Cardiac septum (tissue), 1 donor: ENCODE measurements around the gene AMOTL2. TPM values are rescaled to one million over a fixed set of nuclear protein-coding genes. Genes with fewer than 3 reads are reported as not detected.

ENCODE experiments used
- DNase-seq: peaks from one replicate; pipeline ENCODE4 v3.0.0-alpha.2; 2020; ENCODE audit warnings: low spot score
- intact Hi-C: fragments of 100-400 bp; cut with DNase I; formaldehyde crosslinking; loops from one replicate; pipeline ENCODE4 v1.14.0; 2022
- long read RNA-seq: library from polyadenylated mRNA; unstranded; transcript quantifications from one replicate; pipeline ENCODE4 v2.0.0, GENCODE V29; 2021
- total RNA-seq: library from RNA; stranded (reverse); fragmentation: NEBNext Ultra II Directional; extraction: Animal tissue kit (Norgen Biotek cat#: 25700); gene quantifications from one replicate; pipeline ENCODE4 v1.2.1, GENCODE V29; 2021
- donor health status: DM: no; HTN: no; CAD: no.

AMOTL2 gene
- total RNA-seq: 64.6 TPM
- long read RNA-seq, full-length matches to known transcripts: 26 of 54 reads
- long read RNA-seq, partial matches to known transcripts: 25 of 54 reads
- long read RNA-seq, other reads (novel, unspliced or antisense): 3 of 54 reads

DNA sequence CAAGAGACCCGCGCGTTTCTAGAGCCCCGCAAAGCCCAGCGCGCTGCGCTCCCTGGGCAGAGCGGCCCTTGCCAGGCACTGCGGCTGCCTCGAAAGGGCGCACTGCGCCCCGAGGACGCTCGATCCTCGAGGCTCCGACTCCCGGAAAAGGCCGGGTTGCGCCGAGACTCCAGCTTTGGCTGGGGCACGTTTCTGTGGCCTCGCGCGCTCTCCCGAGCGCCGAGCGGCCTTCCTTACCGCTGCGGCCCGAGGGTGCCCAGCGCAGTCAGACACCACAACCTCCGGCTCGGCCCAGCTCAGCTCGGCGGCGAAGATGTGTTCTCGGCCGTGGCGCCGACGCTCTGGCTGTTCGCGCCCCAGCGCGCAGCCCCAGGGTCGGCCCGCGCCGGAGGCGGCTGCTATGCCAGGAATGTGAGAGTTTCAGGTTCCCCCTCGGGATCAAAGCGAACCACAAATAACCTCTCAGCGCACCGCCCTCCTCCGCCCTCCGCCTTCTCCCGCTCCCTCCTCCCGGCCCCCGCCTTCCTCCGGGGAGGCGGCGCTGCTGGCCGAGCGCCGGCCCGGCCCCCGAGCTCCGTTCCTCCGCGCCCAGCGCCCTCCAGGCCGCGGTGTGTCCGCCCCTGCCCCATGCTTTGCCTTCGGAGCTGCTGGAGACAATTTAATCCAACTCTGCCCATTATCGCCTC is at the start of gene AMOTL2:
Gene AMOTL2 (minus strand): TSS at position 343 of the 686 bp plus-strand sequence. CDS start 3,014 bp downstream, outside the sequence.
- intact Hi-C loops: loop anchor here (2.0 to 5.0 kb wide), 4 partner anchors 61 to 122 kb away; partner anchors contain the start of gene RYK
- peak; percentile 93 for DNase-seq

DNA sequence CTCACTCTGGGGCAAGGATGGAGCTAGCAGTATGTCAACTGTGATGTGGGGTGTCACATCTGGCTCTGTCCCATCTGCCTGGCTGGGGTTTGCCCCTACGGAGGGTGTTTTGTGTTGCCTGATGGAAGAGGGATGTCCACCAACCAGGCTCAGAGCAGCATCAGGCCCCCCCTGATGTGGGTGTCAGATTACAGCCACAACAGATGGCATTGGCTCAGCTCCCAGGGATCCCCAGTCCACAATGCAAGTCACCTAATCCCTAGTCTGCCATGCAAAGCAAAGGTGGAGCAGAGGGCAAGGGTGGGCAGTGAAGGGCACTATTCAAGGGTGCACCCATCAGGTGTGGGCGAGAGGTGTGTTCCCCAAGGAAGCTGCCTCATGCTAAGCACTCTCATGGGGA is 48.9 kb upstream of the AMOTL2 start:
- intact Hi-C loops: no loop called here
- DNase-seq: no peak

DNA sequence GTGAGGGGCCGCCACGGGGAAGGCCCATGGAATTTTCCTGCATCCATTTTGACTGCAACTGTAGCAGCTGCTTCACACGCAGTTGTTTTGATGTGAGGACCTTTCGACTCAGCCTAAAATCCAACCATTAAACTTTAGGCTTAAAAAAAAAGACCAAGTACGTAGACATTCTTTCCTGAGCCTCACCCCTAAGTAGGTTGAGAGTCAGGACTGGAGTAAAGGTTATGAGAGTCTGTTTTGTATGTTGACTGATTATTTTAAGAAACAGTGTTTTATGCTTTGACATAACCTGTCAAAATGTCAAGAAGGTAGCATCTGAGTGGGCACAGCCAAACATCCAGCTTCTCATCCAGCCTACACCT is 45.7 kb upstream of the AMOTL2 start:
- intact Hi-C loops: no loop called here

DNA sequence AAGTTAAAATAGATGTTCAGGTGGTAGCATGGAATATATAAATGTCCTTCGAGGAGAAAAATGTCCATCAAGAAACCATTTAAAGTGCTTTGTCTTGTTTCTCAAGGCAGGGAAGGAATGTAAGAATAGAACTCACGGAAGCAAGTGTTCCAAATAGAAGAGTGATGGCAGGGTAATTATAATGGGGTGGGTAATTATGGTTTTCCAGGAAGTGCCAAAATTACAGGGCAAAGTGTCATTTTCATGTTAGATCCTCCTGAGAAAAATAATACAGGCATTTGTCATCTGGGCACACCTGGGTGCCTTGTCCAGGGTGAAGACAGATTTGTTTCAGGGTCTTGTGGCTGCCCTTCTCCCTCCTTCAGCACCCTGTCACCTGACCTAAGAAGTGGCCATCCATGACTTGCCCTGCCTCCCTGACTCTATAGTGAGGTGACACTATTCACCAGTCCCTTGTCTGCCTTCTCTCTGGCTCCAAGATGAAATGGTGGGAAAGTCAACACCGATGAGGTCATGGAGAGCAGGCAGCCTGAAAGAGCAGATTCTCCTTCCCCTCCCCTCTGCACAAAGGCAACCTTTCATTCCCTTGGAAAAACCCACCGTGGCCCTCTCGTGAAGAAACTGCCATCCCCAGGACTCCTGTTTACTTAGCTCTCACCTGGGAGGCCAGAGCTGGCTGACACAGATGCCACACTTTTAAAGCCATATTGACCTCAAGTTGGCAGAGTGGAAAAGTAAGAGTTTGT is 45.1 kb upstream of the AMOTL2 start:
- intact Hi-C loops: no loop called here
- DNase-seq: no peak

More for the DNA sequence above, 45.7 kb upstream of the AMOTL2 start:
- DNase-seq: no peak

DNA sequence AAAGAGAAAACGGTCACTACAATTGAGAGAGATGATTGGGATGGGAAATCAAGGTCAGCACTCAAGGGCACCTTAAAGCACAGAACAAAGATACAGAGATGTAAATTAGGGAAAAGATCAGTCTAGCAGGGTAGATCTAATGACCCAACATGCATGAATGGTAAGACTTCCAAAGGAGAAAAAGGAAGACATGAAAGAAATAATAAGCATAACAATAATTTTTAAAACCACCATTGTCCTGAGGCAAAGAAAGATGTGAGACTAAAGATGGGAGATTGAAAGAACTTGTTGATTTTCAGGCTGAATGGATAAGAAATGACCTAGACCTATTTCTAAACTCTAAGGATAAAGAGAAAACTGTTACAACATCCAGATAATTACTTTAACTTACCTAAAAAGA is 34.8 kb upstream of the AMOTL2 start:
- no peak for DNase-seq
- intact Hi-C loops: no loop called here

DNA sequence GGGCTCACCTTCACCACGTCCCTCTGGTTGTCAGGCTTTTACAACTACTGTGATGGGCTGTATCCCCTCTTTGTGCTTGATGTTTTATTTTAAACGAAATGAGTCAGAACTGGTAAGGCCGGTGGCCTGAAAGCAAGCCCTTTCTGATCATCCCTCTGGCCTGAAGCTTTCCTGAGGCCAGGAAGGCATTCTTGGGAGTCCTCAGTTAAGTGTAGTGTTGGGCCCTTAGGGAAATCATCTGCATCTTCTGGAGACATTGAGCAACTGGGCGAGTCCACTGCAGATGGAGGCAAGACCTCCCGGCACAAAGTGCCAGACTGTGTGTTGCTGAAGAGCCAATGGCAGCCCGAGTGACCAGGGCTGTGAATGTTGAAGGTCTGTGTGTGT is 33.0 kb upstream of the AMOTL2 start:
- DNase-seq: no peak
- intact Hi-C loops: no loop called here

DNA sequence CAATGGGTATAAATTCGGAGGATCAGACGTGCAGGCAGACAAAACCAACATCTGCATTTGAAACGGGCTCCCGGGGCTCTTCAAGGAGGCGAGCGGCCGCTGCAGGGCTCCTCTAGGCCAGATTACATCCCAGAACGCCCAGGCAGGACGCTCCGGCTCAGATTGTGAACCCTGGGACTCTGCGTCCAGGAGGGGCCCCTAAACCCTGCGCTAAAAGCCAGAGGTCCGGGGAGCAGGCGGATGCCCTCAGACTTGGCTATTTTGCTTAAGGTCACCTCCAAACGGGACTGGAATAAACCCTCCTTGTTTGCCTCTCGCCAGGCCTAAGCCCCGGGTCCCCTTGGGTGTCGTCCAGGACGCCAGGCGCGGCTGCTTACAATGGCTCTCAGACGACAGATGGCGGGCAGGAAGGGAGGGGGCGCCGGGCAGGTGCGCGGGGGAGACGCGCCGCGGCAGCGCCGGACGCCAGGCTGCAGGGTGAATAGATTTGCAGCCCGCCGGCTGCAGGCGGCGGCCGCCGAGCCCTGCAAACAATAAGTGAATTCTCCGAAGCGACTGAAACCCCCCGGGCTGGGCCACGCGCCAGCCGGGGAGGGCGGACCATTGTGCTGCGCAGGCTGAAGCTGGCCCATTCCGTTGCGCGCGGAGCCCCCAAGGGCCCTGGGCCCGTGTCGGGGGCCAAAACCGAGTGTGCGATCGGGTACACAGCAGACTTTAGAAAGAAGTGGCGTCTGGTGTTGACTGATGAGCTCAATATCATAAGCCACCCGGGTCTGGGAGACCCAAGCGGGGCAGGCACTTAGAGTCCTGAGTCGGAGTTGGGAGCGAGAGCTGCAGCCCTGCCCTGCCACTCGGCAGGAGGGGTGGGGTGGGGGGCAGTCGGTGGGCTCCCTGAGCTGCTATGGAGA is 32.3 kb upstream of the AMOTL2 start:
- intact Hi-C loops: no loop called here
- DNase-seq: peak; percentile 84

DNA sequence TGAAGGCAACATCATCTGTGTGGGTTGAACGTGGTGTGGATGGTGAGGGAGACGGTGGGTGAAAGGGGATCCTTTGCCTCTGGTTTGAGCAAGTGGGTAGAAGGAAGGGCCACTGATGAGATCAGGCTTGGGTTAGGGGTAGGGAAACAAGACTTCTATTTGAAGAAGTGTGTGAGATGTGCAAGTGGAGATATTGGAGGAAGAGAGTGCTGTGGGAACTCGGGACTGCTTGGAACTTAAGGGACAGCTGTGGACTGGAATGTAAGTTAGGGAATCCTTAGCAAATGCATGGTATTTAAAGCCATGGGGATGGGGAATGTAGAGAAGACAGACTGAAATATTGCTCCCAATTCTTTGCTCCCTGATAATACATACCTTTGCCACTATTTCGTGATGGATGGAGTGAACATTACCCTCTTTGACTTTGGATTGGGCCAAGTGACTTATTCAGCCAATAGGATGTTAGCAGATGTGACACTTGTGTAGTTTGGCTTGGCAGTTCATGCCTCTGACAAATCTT is 30.2 kb upstream of the AMOTL2 start:
- intact Hi-C loops: no loop called here
- no peak for DNase-seq

DNA sequence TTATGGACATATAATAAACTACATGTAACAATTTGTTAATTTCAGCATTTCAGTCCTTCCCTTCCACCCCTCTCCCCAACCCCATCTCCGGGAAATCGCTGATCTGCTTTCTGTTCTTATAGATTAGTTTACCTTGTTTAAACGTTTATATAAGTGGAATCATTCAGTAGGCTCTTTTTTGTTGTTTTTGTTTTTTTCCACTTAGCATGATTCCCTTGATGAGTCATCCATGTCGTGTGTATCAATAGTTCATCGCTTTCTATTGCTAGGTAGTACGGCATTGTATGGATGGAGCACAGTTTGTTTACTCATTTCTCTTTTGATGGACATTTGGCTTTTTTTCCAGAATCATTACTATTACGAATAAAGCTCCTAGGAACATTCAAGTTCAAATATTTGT is 23.5 kb upstream of the AMOTL2 start:
- DNase-seq: no peak
- intact Hi-C loops: no loop called here

DNA sequence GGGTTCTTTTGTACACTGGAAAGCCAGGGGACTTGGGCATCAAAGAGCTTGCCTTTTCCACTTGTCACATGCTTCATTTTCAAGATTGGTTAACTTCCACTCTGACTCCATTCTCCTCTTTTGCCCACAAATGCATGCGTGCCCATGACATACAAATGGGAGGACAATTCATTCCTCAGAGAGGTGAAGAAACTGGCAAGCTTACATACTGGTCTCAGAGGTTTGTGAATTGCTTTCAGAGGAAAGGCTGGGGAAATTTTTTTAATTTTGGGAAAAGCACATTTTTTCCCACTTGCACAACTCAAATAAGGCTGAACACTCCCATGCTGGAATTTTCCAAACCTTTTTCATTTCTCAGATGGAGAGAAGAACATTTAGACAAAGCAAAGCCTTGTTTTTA is 20.9 kb upstream of the AMOTL2 start:
- DNase-seq: no peak
- intact Hi-C loops: no loop called here

DNA sequence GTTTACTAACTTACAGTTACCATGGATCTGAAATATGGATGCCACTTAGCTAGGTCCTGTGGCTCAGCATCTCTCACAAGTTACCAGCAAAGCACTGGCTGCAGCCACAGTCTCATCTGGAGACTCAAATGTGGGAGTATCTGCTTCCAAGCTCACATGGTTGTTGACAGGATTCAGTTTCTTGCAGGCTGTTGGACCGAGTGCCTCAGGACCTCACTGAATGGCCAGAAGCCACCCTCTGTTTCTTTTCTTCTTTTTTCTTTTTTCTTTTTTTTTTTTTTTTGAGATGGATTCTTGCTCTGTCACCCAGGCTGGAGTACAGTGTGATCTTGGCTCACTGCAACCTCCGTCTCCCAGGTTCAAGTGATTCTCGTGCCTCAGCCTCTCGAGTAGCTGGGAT is 20.1 kb upstream of the AMOTL2 start:
- DNase-seq: no peak
- intact Hi-C loops: no loop called here

DNA sequence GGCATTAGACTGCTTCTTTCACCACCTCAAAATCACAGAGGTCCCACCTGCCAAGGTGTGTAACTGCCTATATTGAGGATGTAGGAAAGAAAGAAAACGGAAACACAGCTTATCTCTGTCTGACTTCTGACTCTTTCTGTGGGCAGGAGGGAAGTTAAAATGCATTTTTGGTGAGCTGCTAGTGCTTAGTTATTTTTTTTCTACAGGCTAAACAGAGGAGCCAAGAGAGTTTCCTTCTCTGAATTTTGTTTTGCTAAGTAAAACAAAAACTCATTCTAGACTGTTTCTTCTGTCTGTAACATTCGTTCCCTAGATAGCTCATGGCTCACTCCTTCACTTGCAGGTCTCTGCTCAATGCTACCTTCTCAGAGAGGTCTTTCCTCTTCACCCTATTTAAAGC is 18.8 kb upstream of the AMOTL2 start:
- DNase-seq: no peak
- intact Hi-C loops: no loop called here

DNA sequence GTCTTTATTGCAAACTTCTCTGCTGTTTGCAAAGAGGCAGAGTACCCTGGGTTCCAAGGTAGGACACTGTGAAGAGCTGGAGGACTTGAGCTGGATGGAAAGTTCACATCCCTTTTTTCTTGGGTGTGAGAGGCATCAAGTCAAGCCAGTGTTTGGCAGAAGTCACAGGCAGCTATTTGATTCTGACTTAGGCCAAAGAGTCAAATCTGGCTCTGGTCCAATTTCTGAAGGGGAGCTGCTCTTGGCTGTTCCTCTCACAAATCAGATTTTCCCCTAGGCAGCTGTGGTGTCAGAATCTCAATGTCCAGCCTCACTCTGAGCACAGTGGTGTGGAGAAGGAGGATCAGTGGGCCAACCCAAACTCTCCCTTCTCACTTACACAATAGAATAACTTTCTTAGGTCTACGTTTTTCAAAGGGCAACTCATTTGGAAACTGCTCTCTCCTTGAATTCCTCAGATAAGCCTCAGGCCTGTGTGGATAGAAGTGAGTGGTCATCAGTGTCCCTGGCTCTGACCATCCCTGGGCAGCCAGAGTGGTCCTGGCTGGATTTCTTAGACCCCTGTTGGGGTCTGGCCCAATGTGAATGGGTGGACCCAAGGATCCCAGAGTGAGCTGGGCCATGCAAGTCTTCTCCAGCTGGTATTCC is 18.2 kb upstream of the AMOTL2 start:
- no peak for DNase-seq

DNA sequence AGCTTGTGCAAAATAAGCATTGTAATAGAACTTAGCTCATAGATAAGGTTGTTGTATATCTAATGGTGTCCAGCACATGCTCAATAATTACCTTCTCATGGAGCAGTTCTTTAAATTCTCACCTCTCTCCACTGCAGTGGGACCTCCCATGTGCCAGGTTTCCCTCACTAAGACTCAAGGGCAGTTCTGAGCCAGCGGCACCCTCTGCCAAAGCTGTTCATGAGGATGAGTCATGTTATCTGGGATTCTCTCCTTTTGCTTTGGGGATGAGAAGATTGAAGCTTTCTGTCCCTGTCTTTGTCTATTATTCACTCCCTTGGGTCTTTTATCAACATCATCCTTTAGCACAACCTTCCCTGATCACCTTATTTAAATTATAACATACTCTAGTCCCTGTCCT is 15.6 kb upstream of the AMOTL2 start:
- DNase-seq: no peak
- intact Hi-C loops: no loop called here

More for the DNA sequence above, 18.2 kb upstream of the AMOTL2 start:
- intact Hi-C loops: no loop called here

DNA sequence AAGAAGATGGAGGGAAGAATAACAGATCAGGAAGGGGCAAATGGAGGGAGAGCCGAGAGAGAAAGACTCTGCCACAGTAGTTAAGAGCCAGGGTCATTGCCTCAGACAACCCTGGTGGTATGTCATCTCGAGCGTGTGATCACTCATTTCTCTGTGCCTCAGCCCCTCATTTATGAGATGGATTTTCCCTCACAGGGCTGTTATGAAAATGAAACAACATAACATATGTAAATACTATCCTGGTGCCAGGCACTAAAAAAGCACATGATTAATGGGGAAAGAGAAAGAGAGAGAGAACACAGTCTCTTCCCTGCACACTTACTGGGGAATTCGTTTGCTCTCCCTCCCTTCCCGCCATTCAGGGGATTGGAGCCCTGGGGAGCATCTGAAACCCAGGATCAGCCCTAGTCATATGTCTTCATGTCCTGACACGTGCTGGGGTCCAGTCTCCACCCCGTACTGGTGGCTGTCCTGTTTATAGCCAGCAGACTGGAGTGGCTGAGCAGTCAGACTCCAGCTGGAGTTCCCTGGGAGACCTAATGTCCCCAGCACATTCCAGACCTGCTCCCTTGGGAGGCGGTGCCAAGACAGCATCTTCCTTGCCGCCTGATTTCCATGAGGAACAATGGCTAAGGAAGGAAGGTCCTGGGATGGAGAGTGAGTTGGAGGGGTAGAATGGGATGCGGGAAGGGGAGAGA is 14.7 kb upstream of the AMOTL2 start:
- DNase-seq: no peak
- intact Hi-C loops: no loop called here

DNA sequence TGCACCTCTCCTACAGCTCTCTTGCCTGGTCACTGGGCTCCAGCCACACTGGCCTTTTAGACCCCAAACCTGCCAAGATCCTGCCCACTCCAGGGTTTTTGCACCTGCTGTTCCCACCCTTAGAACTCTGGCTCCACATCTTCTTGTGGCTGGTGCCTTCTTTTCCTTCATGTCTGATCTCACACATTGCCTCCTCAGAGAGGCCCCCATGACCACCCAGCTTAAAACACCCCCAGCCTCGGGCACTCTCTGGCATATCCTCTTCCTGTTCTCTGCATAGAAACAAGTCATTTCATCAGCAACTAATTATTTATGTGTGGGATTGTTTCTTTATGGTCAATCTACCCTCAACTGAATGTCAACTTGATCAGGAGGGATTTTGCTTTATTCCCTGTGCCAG is 14.0 kb upstream of the AMOTL2 start:
- no peak for DNase-seq
- intact Hi-C loops: no loop called here

DNA sequence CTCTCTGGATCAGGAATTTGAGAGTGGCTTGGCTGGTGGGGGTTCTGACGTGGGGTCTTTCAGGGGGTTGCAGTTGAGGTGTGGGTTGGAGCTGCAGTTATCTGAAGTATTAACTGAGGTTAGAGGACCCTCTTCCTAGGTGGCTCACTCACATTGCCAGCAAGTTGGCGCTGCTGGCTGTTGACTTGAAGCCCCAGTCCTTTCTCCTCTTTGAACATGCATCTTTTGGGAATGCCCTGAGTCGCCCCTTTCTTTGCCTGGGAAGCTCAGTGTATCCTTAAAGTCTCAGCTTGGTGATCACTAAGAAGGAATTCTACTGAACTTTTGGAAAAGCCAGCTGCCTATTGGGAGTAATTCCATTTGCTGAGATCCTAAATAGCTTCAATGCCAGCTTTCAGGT is 13.0 kb upstream of the AMOTL2 start:
- no peak for DNase-seq
- intact Hi-C loops: no loop called here

DNA sequence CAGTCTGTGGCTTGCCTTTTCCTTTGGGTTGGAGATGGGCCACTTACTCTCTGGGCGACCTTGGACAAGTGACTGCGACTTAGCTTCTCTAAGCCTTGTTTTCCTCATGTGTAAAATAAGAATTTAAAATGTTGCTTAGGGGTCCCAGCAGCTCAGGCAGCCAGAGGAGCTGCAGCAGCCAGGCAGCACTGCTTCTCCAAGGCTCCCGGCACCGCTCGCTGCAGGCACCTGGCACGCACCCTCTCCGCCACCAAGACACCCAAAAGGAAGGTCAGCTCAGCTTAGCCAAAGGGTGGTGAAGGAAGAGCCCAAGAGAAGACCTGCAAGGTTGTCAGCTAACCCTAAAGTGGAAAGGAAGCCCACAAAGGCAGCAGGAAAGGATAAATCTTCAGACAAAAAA is 10.7 kb upstream of the AMOTL2 start:
- intact Hi-C loops: no loop called here
- DNase-seq: no peak
